Gastrocnemius medialis (tissue), 4 donors: ENCODE results near the gene CYP27A1.

ENCODE experiments used
- CTCF ChIP-seq, 5 experiments: fragments of 450-650 bp in 3 of 5; fragments of 200-600 bp in 2 of 5; sonication (generic) in 2 of 5; IDR thresholded peaks in 4 of 5; conservative IDR thresholded peaks in 1 of 5; 1 replicate in 4 of 5; 2 replicates in 1 of 5; pipeline ENCODE4 v1.5.1; 2016 to 2019; ENCODE audit warnings: antibody characterized with exemption in 5 of 5, mild to moderate bottlenecking in 3 of 5, moderate library complexity in 3 of 5
- POLR2A ChIP-seq, 2 donors: fragments of 450-650 bp; IDR thresholded peaks; one replicate each; pipeline ENCODE4 v1.6.1; 2017; ENCODE audit warnings: antibody characterized with exemption in 2 of 2, mild to moderate bottlenecking in 2 of 2, moderate library complexity in 2 of 2

DNA sequence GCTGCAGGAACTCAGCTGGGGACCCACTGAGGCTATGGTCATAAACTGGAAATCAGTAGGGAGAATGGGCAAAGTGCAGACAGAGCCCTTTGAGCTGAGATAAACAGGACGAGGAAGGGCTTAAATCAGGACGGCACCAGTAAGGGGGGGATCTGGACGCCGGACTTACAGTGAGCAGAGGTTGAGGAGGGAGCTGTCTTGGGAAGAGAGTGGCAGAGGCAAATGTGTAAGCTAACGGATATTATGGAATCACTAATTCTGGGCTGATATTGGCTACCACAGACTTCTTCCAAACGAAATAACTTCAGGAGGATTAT is 539 bp downstream of the CYP27A1 start:
- no peak for TF ChIP-seq CTCF (IDR thresholded peaks at IDR 0.05 in 4 of 5, conservative IDR thresholded peaks at IDR 0.05 in 1 of 5)
- TF ChIP-seq POLR2A (IDR thresholded peaks at IDR 0.05) = no peak
